ENCODE measurements around the gene CLDN5. TPM values are rescaled to one million over a fixed set of nuclear protein-coding genes. Genes with fewer than 3 reads are reported as not detected.

Gene CLDN5
- total and polyA plus RNA-seq, 7 donors: 3.5 to 129 (median 57.4) TPM

DNA sequence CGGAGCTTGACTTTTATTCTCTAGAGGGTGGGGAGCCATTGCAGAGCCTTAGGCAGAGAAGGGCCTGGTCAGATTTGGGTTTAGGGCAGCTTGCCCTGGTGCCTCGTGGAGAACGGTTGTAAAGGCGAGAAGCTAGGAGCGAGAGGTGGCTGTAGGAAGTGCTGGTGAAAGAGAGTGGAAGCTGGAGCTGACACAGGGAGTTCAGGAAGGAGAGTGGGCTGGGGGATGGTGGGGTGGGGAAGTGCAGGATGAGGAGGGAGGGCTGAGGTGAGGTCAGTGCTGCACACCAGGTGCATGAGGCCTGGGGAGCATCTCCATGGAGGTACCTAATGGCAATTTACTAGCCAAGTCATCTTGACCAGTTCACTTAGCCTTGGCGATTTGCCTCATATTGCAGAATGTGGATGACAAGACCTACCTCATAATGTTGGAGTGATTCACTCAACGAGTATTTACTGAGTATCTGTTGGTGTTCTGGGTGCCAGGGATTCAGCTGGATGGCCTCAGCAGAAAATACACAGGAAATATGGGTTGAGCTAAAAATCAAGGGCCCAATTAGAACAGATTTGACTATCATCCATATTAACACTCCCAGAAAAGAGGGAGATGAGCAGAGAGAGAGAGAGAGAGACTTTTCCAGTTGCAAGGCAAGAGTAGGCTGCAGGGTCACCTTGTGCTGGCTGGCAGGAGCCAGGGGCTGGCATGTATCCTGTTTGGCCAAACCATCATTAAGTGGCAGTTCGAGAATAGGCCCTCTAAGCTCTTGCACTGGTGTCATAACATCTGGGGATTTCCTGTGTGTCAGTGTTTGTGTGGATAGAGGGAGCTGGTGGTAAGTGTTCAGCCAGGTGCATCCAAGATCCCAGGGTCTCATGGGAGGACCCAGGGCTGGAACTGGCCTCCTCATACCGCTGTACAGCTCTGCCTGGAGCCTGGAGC is 44.4 kb upstream of the CLDN5 start:
- no peak for DNase-seq
- Histone ChIP-seq H3K36me3 (no peaks in the 10 kb centered on the region), H3K27ac (peak overlapping the region in 1 of 4 donors; percentile 38), H3K4me1 (no peaks in the 10 kb centered on the region), H3K4me3 (no peak overlapping the region), H3K9me3 (no peaks in the 10 kb centered on the region), H3K27me3 (peaks cover 0 to 18% (median 8%) of the 10 kb centered on the region in 3 donors)
- intact Hi-C loops (cut with DNase I): no loop called here
- TF ChIP-seq POLR2A (IDR thresholded peaks at IDR 0.05) (no peak), EP300 (IDR thresholded peaks at IDR 0.05) (no peak), POLR2AphosphoS5 (IDR thresholded peaks at IDR 0.05) (no peak)
- TF ChIP-seq, protein P1, sequence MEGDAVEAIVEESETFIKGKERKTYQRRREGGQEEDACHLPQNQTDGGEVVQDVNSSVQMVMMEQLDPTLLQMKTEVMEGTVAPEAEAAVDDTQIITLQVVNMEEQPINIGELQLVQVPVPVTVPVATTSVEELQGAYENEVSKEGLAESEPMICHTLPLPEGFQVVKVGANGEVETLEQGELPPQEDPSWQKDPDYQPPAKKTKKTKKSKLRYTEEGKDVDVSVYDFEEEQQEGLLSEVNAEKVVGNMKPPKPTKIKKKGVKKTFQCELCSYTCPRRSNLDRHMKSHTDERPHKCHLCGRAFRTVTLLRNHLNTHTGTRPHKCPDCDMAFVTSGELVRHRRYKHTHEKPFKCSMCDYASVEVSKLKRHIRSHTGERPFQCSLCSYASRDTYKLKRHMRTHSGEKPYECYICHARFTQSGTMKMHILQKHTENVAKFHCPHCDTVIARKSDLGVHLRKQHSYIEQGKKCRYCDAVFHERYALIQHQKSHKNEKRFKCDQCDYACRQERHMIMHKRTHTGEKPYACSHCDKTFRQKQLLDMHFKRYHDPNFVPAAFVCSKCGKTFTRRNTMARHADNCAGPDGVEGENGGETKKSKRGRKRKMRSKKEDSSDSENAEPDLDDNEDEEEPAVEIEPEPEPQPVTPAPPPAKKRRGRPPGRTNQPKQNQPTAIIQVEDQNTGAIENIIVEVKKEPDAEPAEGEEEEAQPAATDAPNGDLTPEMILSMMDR (IDR thresholded peaks at IDR 0.05): no peak
- 70 to 81% methylated on average over 9 of the region's 9 CpGs for WGBS, 2 donors

GRCh38 chr22:19567157-19568009 is 43.2 kb upstream of the CLDN5 start:
- H3K27ac ChIP-seq: peak overlapping the region in 1 of 4 donors; percentile 38
- WGBS, 2 donors: 90 to 91% methylated on average over 24 of the region's 24 CpGs
- TF ChIP-seq POLR2A (IDR thresholded peaks at IDR 0.05) (no peak), POLR2AphosphoS5 (IDR thresholded peaks at IDR 0.05) (no peak), EP300 (IDR thresholded peaks at IDR 0.05) (no peak)
- TF ChIP-seq, protein P1 (IDR thresholded peaks at IDR 0.05): no peak

GRCh38 chr22:19566279-19567156 is 42.3 kb upstream of the CLDN5 start:
- H3K4me1 ChIP-seq: no peaks in the 10 kb centered on the region
- H3K27ac ChIP-seq: peak overlapping the region in 1 of 4 donors; percentile 55
- no peak for DNase-seq
- H3K36me3 ChIP-seq: no peaks in the 10 kb centered on the region
- peaks cover 0 to 18% (median 8%) of the 10 kb centered on the region in 3 donors for H3K27me3 ChIP-seq
- intact Hi-C loops (cut with DNase I): no loop called here
- no peak overlapping the region for H3K4me3 ChIP-seq
- WGBS, 2 donors: 93% methylated on average over 52 of the region's 52 CpGs
- TF ChIP-seq, protein P1 (IDR thresholded peaks at IDR 0.05): no peak
- TF ChIP-seq POLR2AphosphoS5 (IDR thresholded peaks at IDR 0.05): peak in 1 of 4 donors; percentile 0
- TF ChIP-seq POLR2A (IDR thresholded peaks at IDR 0.05): no peak
- no peaks in the 10 kb centered on the region for H3K9me3 ChIP-seq

More at GRCh38 chr22:19567157-19568009, 43.2 kb upstream of the CLDN5 start:
- Histone ChIP-seq H3K9me3 (no peaks in the 10 kb centered on the region), H3K36me3 (no peaks in the 10 kb centered on the region), H3K4me3 (no peak overlapping the region), H3K4me1 (no peaks in the 10 kb centered on the region), H3K27me3 (peaks cover 0 to 18% (median 8%) of the 10 kb centered on the region in 3 donors)
- intact Hi-C loops (cut with DNase I): no loop called here
- DNase-seq: no peak

All from sigmoid colon (tissue), 7 donors.